NCI-H2107 treated with DMSO at 0.1 percent for 48 hours (cell line): ENCODE results near the gene SLC23A1.

ENCODE experiments used
- DNase-seq: peaks from one replicate; lab custom pipeline; 2025; ENCODE audit not compliant: unreplicated experiment; lab: John Stamatoyannopoulos, UW

The SLC23A1 gene

GRCh38 chr5:139408191-139408590 lies 25.1 kb upstream of the SLC23A1 start:
- no peak for DNase-seq

DNA sequence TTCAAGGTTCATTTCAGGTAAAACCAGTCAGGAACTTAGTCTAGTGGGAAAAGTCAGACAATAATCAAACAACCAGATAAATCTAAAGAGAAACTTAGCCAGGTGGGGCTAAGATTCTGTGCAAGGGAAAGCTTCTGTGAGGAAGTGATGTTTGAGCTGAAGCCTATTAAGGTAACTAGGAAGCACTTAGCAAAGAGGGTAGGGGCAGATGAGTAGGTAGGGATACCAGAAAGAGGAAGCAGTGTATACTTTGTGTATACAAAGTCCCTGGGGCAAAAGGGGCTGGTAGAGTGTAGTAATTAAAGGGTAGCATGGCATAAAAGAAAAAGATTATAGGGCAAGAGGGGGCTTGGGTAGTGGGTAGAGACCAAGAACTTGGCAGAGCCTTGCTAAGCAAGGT lies 24.4 kb upstream of the SLC23A1 start:
- DNase-seq, result no peak

- DNase-seq, result no peak
Observed at GRCh38 chr5:139406963-139407362, 23.9 kb upstream of the SLC23A1 start.

GRCh38 chr5:139404484-139404840 lies 21.4 kb upstream of the SLC23A1 start:
- DNase-seq, result no peak

GRCh38 chr5:139403787-139404483 lies 20.8 kb upstream of the SLC23A1 start, which contains the start of gene SPATA24:
TSS of gene SPATA24 (minus strand) at chr5:139404089. CDS start at chr5:139404060, 29 bp downstream.
- DNase-seq, result peak; percentile 67

DNA sequence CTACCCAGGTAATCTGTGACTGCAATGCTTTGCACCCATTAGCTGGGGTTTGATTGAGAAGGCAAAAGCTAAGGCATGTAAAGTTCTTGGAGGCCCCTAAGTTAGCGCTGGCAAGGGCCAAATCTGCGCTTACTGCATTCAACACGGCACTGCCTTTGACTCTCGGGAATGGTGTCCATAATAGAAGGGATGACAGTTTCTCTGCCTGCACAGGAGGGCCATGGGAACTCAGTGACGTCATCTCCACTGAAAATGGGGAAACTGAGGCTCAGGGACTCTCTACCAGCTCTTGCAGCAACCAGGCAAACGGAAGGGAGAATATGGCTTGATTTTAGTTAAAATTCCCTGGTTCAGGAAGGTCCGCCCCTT lies 20.3 kb upstream of the SLC23A1 start:
- DNase-seq, result no peak

DNA sequence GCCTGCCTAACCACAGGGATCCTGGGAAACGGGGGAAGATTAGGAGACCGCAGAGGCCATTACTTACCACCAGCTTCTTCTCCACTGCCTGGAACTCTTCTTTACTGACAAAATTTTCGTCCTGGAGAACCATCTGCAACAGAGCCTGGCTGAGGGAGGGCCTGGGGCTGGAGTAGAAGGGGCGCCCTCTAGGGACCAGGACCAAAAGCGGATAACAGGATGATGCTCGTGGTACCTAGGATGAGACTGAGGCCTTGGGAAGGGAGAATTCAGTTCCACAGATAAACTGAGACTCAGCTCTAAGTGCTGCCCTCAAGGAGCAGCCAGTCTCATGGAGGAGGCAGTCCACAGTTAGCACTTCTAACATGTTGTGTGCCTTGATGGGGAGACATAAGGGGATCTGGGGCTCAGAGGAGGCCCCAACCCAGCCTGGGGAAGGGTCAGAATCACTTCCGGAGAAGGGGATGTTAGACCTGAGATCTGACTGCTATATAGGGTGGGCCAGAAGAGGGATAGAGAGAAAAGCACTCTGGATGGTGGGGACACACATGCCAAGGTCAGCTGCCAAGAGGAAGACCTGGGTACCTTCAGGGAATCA lies 19.6 kb upstream of the SLC23A1 start:
- no peak for DNase-seq

- DNase-seq, result no peak
Observed at GRCh38 chr5:139401546-139401945, 18.4 kb upstream of the SLC23A1 start.

GRCh38 chr5:139399501-139400121 lies 16.5 kb upstream of the SLC23A1 start:
- DNase-seq, result no peak

DNA sequence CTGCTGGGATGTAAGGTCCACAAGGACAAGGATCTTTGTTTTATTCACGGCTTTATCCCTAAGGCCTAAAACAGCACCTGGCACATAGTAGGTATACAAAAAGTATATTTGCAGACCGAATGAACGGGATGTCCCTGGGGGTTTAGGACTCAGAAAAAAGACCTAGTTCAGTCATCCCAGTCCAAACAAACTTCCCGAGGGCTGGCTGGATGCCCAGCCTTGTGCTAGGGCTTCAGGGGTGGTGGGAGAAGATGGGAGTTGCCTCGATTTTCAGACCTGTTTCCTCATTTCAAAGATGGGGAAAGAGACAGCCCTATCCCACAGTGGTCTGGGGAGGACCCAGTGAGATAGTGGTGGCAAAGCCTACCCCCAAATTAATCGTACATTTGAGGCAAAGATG lies 14.8 kb upstream of the SLC23A1 start:
- DNase-seq, result no peak

DNA sequence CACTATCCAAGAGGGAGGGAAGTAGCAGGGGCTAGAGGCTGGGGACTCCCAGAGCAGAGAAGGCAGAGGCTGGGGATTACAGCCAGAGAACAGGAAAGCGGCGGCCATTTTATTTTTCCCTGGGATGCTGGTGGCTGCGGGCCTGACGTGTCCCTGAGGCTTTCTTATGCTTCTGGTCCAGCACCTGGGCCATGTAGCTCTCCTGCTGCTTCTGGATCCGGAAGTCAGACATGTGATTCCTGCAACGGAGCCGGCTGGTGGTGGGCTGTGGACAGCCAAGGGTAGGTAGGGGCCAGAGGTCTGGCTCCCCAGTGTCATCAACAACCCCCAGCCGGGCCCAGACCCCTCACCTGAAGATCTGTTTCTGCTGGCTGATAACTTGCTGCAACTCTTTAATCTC lies 13.6 kb upstream of the SLC23A1 start:
- no peak for DNase-seq

DNA sequence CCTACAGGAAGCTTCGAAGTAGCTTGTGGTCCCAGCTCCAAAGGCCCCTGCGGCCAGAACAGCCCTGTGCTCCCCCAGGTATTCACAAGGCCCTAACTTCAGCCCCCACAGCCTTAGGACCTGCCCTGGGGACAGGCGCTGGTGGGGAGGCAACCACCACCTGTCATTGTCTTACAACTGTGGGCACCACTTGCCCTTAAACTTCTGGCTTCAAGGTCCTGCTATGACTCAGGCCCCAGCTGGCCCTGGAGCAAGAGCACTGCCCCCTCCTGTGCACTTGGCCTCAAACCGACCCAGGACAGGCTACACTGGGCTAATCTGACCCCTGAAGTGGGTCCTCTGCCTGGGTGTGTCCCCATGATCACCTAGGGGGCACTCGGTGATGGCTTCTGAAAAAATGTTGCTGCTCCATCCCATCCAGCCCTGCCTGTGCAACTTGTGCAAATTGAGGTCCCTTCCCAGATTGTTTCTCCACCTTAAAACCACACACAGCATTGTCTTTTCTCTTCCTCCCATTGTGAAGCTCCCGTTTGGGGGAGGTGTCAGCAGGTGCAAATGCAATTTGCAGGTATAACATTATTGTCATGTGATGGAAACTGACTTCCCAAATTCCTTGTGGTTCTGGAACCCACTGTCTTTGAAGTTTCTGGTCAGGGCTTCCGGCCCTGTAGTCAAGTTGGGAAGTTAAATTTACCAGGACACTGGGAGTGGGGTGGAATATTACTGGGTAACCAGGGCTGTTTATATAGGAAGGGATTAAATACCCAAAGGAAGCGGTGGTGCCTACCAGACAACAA lies 12.9 kb upstream of the SLC23A1 start:
- no peak for DNase-seq

GRCh38 chr5:139394654-139395566 lies 11.8 kb upstream of the SLC23A1 start, which contains the start of gene PROB1:
TSS of gene PROB1 (minus strand) at chr5:139395104. CDS start at chr5:139395081, 23 bp downstream.
- DNase-seq, result no peak

- DNase-seq, result no peak
Observed at GRCh38 chr5:139394123-139394653, 11.1 kb upstream of the SLC23A1 start.

- no peak for DNase-seq
Observed at GRCh38 chr5:139393497-139394122, 10.5 kb upstream of the SLC23A1 start.

DNA sequence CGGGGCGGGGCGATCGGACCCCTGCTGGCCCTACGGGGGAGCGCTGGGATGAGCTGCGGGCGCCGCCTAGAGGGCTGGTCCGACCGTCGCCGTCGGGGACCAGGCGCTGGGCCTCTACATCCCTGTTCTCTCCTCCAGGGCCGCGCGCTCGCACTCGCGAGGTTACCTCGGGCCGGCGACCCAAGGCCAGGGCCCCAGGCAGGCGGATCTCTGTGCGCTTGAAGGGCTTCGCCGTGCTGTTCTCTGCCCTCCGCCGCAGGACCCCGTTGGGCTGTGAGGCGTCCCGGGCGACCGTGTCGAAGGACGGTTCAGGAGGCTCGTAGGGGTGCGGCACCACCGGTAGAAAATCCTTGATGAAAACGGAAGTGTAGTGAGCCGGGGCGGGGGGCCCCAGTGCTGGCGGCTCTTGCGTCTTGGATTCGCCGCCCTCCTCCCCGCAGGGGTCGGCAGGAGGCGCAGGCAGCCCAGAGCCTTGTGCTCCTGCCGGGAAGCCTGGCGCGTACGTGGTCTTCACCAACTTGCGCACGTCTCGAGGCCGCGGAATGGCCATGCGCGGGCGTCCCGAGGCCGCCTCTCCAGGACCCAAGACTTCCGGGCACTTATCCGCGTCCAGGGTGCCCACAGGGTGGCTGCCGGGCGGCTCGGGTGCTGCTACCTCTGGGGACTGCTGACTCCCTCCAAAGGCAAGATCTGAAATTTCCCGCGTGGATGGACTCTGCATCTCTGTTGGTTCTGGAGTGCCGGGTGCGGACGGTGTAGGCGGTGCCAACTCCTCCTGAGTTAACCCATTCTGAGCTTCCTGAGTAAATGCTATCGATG lies 9.8 kb upstream of the SLC23A1 start:
- DNase-seq, result no peak

DNA sequence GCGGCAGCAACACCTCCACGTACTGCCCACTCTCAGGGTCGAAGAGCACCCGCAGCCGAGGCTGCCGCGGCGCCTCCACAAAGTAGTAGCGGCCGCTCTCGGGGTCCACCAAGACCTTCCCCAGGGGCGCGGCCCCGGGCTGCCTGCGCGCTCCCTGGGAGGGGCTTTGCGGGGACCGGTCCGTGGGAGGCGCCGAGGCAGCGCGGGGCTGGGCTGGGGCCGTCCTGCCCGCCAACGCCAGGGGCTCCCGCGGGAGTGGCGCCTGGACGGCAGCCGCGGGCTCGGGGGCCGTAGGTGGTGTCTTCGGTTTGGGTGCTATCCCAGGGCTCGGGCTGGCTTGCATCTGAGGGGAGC lies 9.2 kb upstream of the SLC23A1 start:
- DNase-seq, result no peak

- no peak for DNase-seq
Observed at GRCh38 chr5:139391570-139392323, 8.7 kb upstream of the SLC23A1 start.
